HG03097 (cell line): ENCODE results near the gene RBFOX1.

Source experiments
- ATAC-seq: cut with Tn5 transposase; IDR thresholded peaks from one replicate; pipeline ENCODE4 v1.9.1; 2021; ENCODE audit not compliant: unreplicated experiment, low FRiP score

The RBFOX1 gene

DNA sequence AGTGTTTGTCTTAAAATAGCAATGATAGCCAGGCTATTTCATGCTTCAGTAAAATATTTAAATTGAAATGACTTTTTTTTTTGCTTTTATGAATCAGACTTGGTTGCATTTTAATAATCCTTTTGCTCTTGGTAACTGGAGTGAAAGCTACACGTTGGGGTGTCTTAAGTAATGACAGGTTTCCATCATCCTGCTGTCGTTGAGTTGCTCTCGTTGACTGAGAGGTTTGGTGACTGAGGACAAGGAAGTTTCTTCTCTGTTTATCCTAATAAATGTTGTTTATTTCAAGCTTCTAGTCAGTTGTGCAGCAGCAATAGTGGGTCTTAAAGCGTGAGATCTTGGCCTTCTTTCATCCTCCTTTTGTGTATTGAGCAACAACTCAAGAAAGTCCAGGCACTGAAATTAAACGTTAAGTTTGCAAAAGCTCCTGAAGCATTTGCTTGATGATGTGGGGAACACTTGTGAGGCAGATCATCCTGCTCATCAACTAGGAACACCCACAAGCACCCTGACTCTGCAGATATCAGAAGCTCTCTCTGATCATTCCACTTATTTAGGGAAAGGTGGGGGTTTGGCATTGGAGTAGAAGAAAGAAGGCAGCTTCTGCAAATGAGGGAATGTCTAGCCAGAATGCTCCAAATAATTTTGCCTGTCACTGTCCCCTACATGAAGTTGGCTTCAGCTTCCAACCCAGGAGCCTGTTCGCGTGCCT is 179.1 kb downstream of the RBFOX1 start:
- no peak for ATAC-seq

DNA sequence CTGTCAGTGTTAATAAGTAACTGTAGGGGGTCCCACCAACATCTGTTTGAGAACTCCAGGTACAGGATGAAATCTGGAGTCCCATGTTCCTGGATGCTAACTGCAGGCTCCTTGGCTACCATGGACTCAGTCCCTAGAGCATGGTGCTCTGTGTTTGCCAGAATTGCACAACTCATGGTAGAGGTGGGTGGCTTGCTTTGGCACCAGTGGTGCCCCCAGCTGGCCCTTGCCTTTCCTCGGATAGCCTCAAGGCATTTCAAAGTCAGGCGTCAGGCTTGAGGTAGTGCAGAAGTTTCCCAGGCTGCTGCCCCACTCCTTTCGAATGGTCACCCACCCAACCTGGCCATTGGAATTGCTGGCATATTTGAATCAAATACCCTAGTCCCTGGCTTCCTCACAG is 179.9 kb downstream of the RBFOX1 start:
- ATAC-seq = no peak

DNA sequence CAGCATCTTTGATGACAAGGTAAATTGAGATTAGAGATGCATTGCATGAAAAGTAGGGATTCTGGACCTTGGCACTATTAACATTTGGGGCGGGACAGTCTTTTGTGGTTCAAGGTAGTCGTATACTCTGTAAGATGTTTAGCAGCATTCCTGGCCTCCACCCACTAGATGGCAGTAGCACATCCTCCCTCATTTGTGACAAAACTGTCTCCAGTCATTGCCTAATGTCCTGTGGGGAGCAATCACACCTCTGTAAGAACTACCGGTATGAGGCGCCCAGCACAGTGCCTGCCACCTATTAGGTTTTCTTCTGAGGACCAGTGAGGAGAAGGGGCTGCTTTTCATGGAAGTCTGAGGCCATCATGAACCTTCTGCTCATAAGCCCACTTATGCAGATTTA is 180.8 kb downstream of the RBFOX1 start:
- no peak for ATAC-seq

DNA sequence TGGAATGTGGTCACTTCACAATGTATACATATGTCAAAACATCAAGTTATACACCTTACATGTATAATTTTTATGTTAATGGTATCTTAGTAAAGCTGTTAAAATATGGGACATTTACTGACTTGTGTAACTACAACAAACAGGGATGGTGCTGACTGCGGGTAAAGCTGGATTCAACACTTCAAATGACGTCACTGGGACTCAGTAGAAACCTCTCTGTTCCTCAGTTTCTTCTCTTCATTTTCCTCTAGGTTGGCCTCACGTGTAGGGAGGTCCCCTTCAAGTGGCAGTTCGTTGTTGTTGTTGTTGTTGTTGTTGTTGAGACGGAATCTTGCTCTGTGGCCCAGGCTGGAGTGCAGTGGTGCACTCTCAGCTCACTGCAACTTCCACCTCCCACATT is 182.9 kb downstream of the RBFOX1 start:
- ATAC-seq = no peak

DNA sequence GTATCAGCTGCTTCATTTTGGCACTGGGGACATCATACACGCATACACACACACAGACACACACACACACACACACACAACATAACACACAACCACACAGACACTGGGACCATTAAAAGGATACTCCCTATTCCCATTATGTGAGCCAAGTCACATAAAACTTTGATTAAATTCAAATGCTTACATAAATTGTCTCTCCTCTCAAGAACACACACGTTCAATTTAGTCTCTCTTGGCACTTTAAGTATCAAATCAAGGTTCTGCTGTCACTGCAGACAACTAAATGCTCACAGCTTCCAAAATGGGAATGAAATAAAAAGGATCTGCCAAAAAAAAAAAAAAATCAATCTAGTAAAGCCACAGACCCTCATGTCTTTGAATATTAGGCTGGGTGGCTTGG is 184.9 kb downstream of the RBFOX1 start:
- no peak for ATAC-seq

DNA sequence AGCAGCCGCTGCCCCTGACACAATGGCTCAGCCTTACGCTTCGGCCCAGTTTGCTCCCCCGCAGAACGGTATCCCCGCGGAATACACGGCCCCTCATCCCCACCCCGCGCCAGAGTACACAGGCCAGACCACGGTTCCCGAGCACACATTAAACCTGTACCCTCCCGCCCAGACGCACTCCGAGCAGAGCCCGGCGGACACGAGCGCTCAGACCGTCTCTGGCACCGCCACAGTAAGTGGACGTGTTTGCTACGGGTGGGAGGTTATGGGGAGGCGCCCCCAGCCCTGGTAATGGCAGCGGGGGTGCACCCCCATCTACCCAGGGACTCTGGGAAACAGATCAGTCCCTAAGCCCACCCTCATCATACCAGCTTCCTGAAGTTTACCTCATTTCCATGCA is 185.5 kb downstream of the RBFOX1 start:
- no peak for ATAC-seq

DNA sequence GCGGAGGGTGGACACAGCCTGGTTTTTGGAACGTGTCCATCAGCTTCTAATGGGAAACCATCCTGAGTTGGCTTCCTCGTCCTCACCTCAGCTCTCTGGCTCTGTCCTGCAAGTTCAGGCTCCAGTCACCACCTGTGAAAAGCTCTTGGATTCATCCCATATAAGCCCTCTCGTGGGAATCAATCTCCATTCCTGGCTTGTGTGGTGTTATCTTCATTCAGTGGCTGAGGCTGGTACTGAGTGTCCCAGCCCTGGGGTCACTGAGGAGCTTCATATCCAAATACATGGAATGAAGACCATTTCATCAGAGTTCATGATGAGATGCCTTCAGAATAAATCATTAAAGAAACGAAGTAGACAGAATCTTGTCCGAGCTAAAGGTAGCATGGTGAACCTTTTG is 189.2 kb downstream of the RBFOX1 start:
- ATAC-seq = no peak

DNA sequence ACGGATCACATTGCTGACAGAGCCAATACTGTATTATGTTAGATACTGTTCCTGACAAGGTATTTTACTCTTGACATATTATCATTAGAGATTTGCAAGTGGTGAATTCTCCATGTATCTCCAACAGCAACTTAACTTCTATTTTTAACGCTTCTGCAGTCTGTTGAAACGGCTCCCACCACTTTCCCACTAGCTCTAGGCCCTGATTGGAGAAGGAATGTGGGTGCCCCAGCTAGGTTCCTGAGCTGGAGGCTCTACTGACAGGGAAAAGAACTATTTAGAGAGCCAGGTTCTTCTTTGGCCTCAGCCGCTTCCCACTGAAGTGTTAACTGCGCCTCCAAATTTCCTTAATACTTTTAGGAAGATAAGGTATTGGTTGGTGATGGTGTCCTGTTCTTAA is 191.8 kb downstream of the RBFOX1 start:
- no peak for ATAC-seq

DNA sequence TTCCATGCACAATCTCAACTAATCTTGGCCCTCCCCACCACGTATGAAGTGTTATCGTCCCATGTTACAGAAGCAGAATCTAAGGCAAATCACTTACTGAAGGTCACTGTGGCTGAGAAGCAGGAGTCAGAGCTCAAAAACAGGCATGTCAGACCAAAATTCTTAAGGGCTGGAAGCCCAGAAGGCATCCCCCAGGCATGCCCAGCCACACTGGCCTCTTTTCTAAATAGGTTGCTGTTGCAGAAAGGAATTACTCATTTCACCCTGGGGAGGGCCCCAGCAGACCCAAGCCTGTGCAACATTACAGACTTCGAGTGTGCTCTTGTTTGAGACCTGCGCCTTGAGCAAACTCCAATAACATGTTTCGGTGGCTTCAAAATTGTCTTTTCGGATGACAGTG is 194.1 kb downstream of the RBFOX1 start:
- no peak for ATAC-seq

DNA sequence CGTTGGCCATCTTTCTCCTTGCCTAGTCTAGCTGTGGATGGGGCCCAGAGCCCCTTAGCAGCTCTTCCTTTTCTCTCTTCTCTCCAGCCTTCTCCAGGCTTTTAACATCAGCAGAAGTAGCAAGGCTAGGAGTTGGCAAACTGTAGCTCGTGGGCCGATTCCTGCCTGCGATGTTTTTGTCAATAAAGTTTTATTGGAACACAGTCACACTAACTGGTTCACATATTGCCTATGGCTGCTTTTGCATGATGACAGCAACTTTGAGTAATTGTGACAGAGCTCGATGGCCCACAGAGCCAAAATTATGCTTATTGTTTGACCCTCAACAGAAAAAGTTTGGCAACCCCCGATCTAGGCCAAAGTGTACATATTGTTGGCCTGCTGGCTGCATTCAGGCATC is 199.9 kb downstream of the RBFOX1 start:
- no peak for ATAC-seq

DNA sequence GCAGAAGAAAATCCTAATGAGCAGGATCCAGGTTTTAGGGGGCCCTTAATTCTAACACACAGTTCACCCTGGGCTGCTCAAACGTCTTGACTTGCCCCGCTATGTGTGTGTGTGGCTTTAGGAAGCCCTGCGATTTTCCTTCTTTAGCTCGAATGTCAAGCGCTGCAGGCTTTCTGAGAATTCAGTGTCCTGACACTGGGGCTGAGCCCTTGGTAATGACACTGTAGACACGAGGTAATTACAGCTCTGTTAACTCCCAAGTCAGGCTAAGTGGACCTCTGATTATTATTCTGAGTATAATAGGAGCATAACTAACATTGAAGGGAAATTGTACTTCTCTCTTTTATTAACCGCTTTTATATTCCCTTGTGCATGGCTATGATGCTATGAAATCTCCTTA is 202.1 kb downstream of the RBFOX1 start:
- no peak for ATAC-seq

DNA sequence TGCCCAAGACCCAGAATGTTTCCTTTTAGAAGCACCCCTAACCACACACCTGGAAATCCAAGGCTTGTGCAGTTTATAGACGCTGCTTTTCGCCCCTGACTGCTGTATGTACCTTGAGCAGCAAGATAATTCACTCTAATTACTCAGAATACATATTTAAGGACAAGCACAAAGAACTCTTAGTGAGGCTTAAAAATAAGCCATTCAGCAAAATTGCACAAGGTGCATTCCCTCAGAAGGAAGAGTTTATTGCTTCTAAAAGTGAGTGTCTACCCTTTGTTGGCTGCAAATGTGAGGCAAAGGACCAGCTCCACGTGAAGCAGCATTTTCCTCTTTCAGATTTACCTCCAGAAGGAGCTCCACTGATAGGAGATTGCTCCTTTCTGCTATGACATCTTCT is 208.4 kb downstream of the RBFOX1 start:
- ATAC-seq = no peak

DNA sequence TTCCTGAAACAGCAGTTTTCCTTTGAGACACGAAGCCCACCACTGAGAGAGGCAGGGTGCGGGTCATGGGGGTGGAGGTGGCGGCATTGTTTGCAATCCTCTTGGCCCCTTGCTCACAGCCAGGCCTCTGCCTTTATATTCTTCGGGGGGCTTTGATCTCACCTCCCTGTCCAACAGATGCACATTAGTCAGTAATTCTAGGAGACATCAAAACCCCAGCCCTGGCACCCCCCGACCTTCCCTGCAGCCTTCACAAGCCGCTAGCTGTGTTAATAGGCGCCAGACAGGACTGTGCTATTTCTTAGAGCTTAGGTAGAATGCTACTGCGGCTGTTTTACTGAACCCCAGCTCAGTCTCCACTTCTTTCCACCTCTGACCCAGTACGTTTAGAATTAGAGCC is 212.6 kb downstream of the RBFOX1 start:
- no peak for ATAC-seq

DNA sequence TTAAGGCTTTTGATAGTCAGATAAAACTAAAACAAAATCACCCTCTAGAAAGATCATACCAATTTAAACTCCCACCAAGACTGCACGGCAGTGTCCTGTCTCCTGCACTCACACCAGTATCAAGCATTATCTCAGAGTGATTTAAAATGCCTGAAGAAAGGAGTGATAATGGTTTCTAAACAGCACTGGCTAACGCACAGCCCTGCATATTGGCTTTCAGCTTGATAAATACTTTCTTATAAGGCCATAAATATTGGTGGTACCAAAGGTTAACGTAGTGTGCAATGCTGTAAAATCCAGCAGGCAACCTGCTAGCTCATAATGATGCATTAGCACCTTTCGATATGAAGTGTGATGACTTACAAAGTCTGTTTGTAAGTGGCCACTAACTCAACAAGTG is 214.3 kb downstream of the RBFOX1 start:
- no peak for ATAC-seq

DNA sequence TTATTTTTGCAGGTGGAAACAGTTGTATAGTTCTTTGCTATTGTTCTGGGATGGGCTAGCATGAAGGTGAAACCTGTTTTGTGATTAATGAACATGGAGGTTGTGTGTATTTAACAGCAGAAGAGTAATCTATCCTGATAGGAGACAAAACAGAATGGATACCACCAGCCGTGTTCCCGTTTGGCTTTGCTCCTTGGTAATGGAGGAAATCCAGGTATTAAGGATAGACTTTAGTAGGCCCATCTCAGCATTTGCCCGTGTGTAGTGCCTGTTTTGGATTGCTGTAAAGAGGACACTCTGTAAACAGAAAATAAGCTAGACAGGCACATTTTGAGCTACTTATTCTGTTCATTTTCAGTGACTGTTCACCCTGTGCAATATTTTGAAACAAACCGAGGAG is 215.1 kb downstream of the RBFOX1 start:
- no peak for ATAC-seq

DNA sequence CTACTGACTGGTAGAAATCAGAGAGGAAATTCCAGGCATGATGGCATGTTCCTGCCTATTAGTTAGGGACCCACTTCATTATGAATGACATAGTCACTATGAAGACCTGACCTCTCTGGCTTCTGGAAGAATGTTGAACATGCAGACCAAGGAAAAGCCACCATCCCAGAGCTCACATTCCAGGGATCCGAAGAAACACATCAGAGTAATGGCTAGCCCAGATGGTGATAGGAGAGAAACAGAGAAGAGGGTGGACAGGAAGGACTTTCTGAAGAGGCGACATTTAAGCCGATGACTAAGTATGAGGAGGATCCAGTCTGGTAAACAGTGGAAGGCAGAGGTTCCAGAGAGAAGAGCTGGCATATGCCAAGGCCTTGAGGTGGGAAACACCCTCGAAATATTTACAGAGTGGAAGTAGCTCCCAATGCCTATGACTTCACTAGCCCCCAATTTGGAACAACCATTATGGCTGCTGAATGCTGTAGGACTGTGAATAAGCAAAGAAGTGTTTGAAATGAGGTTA is 216.2 kb downstream of the RBFOX1 start:
- no peak for ATAC-seq

DNA sequence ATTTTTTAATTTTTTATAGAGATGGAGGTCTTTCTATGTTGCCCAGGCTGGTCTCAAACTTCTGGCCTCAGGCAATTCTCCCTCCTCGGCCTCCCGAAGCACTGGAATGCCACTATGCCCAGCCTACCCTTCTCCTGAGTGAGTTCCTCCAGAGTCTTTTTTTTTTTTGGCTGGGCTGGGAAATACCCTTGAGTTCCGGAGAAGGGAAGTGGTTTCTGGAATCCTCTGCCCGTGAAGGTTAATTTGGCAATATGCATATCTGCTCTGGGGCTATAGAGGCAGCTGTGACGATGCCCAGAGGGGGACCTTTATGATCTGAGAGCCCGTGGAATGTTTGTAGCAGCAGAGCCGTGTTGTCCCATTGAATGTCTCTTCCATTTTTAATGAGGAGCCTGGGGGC is 217.5 kb downstream of the RBFOX1 start:
- no peak for ATAC-seq

DNA sequence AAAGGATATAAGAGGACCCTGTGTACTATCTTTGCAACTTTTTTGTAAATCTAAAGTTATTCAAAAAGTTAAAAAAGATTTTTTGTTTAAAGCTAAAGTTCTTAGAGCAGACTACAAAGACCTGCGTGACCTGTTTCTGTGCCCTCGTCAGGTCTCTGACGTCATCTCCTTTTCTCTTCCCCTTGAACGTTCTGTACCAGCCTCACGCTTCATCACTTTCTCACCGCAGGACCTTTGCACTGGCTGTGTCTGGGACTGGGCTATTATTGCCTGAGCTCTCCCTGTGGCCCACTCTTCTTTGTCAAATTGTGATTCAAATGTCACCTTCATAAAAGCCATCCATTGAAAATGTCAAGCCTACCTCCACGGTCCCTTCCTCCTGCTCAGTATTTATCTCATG is 222.8 kb downstream of the RBFOX1 start:
- ATAC-seq = no peak

DNA sequence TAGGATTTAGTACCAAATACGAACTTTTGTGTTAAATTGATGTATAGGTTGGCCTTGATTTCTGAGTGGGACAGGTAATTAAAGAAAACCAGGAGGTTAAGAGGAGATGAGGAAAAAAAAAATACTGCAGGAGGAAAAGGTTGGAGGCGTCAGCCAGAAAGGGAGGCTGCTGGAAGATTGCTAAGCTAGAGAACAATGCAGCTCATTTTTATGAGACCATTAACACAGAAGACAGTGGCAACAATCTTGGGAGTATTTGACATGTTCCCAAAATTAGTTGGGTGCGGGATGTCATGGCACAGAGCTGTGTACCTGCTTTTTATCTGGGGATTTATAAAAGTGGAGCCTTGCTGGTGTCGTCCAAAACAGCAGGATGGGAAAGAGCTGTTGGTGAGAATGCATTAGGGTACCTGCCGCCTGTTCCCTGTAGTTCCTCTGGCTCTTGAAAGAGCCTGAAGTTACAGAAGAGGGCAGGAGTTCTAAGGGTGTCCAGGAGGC is 229.3 kb downstream of the RBFOX1 start:
- no peak for ATAC-seq

DNA sequence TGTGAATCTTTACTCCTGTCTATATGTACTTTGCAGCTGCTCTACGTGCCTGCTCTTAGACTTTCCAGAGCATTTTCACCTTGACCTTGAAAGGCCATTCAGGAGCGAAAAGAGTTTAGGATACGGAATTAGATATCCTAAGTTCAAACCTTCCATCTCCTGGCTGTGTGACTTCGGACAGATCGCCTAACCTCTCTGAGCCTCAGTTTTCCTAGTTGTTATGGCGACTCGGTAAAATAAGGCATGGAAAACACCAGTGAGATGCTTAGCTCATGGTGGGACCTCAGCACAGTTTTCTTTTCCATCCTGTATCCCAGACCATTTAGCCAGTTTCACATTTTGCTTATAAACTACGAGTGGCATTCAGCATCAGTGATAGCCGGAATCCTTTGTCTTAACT is 233.7 kb downstream of the RBFOX1 start:
- no peak for ATAC-seq

DNA sequence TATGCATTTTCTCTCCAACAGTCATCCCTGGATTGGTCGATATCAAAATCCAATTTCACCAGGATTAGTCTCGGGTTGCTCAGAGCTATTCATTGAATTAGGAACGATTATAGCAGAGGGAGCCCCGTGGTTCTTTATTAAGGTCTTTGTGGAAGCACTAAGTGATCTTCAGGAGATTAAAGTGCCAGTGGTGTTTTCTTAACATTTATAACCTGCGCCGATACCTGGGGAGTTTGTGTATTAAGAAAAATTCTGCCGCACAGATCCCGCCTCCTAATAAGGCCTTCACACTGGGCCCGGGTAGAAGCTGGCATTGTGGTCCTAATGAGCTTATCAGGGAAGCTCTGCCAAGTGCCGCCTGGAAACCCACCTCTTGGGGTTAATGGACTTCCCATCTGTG is 238.7 kb downstream of the RBFOX1 start:
- no peak for ATAC-seq

DNA sequence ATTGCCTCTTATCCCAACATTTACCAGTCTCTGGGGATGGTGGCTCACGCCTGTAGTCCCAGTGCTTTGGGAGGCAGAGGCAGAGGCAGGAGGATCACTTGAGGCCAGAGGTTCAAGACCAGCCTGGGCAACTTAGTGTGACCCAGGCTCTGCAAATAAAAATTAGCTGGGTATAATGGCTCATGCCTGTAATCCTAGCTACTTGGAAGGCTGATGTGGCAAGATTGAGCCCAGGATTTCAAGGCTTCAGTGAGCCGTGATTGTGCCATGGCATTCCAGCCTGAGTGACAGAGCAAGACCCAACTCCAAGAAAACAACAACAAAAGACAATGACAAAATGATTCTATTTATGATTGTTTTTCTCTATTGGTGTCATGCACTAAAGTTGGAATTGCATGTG is 244.9 kb downstream of the RBFOX1 start:
- no peak for ATAC-seq

DNA sequence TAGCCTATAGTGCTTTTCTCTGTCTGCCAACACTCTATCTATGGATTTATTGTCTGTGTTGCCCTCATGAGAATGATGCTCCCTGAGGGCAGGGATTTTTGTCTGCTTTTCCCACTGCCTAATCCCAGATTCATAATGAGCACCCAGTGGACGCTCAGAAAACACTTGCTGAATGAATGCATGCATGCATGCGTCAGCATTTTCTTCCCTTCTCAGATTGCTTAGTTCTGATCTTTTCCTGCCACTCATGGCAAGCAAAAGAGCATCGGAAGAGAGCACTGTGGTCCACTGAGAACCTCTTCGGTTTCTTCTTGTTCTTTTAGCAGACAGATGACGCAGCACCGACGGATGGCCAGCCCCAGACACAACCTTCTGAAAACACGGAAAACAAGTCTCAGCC is 246.8 kb downstream of the RBFOX1 start:
- ATAC-seq = no peak
